ENCODE measurements around the gene DPH5.

DPH5 gene

GRCh38 chr1:101025283-101025656 lies 314 bp downstream of the DPH5 start:
- H3K4me3 ChIP-seq (replicated peaks; ENCODE audit: low read depth, low read length) = peak overlapping the region; percentile 81
- DNase-seq (ENCODE audit: low read depth) = peak; percentile 33
- TF ChIP-seq CTCF (IDR thresholded peaks at IDR 0.05; ENCODE audit: low read length, missing control alignments) = no peak

- DNase-seq (ENCODE audit: low read depth) = peak; percentile 70
- TF ChIP-seq CTCF (IDR thresholded peaks at IDR 0.05; ENCODE audit: low read length, missing control alignments) = no peak
- no peak overlapping the region for H3K4me3 ChIP-seq (replicated peaks; ENCODE audit: low read depth, low read length)
Observed at GRCh38 chr1:101022294-101022693, 3.3 kb downstream of the DPH5 start.

- no peak for DNase-seq (ENCODE audit: low read depth)
- TF ChIP-seq CTCF (IDR thresholded peaks at IDR 0.05; ENCODE audit: low read length, missing control alignments) = no peak
- no peak overlapping the region for H3K4me3 ChIP-seq (replicated peaks; ENCODE audit: low read depth, low read length)
Observed at GRCh38 chr1:101017448-101017847, 8.1 kb downstream of the DPH5 start.

- no peak overlapping the region for H3K4me3 ChIP-seq (replicated peaks; ENCODE audit: low read depth, low read length)
- DNase-seq (ENCODE audit: low read depth) = no peak
- no peak for TF ChIP-seq CTCF (IDR thresholded peaks at IDR 0.05; ENCODE audit: low read length, missing control alignments)
Observed at GRCh38 chr1:101013776-101014175, 11.8 kb downstream of the DPH5 start.

GRCh38 chr1:101008229-101008834 lies 17.3 kb downstream of the DPH5 start:
- no peak for TF ChIP-seq CTCF (IDR thresholded peaks at IDR 0.05; ENCODE audit: low read length, missing control alignments)
- DNase-seq (ENCODE audit: low read depth) = no peak

GRCh38 chr1:101006553-101006952 lies 19.0 kb downstream of the DPH5 start:
- no peak for TF ChIP-seq CTCF (IDR thresholded peaks at IDR 0.05; ENCODE audit: low read length, missing control alignments)
- peak; percentile 47 for DNase-seq (ENCODE audit: low read depth)
- no peak overlapping the region for H3K4me3 ChIP-seq (replicated peaks; ENCODE audit: low read depth, low read length)

More at GRCh38 chr1:101008229-101008834, 17.3 kb downstream of the DPH5 start:
- H3K4me3 ChIP-seq (replicated peaks; ENCODE audit: low read depth, low read length) = no peak overlapping the region

- TF ChIP-seq CTCF (IDR thresholded peaks at IDR 0.05; ENCODE audit: low read length, missing control alignments) = no peak
- no peak overlapping the region for H3K4me3 ChIP-seq (replicated peaks; ENCODE audit: low read depth, low read length)
- DNase-seq (ENCODE audit: low read depth) = no peak
Observed at GRCh38 chr1:101005871-101006270, 19.7 kb downstream of the DPH5 start.

All from fibroblast of pulmonary artery (primary cell).